GM23248 (cell line): ENCODE results near the gene COL18A1. TPM values are rescaled to one million over a fixed set of nuclear protein-coding genes. Genes with fewer than 3 reads are reported as not detected.
A peak's percentile ranks its signal among the peaks of the same experiment; 100 is the strongest.

Source experiments
- DNase-seq: peaks from one replicate; pipeline ENCODE4 v3.0.0-alpha.2; 2015
- H2AFZ ChIP-seq: fragments of 200-600 bp; sonication (generic); 2 replicates; pipeline ENCODE4 v1.6.1; 2016; ENCODE audit warnings: antibody characterized with exemption
- H3F3A ChIP-seq: fragments of 200-600 bp; sonication (generic); 2 replicates; pipeline ENCODE4 v1.6.1; 2016; ENCODE audit warnings: mild to moderate bottlenecking, antibody characterized with exemption, mixed run types; ENCODE audit not compliant: insufficient read depth
- H3K27ac ChIP-seq: fragments of 200-600 bp; sonication (generic); 2 replicates; pipeline ENCODE4 v1.5.1; 2016; ENCODE audit warnings: mild to moderate bottlenecking
- H3K27me3 ChIP-seq: fragments of 200-600 bp; sonication (generic); replicated peaks from 2 replicates; pipeline ENCODE4 v1.6.1; 2016; ENCODE audit warnings: mild to moderate bottlenecking; ENCODE audit not compliant: insufficient read depth
- H3K36me3 ChIP-seq: fragments of 200-600 bp; sonication (generic); 2 replicates; pipeline ENCODE4 v1.6.1; 2016; ENCODE audit warnings: low read depth, mild to moderate bottlenecking
- H3K4me1 ChIP-seq: fragments of 200-600 bp; sonication (generic); 2 replicates; pipeline ENCODE4 v1.6.1; 2016; ENCODE audit warnings: mild to moderate bottlenecking; ENCODE audit not compliant: insufficient read depth
- H3K4me2 ChIP-seq: fragments of 200-600 bp; sonication (generic); one replicate; pipeline ENCODE4 v1.6.1; 2016; ENCODE audit warnings: mild to moderate bottlenecking; ENCODE audit not compliant: unreplicated experiment
- H3K4me3 ChIP-seq: fragments of 200-600 bp; sonication (generic); 2 replicates; pipeline ENCODE4 v1.5.1; 2016; ENCODE audit warnings: mild to moderate bottlenecking
- H3K79me2 ChIP-seq: fragments of 200-600 bp; sonication (generic); 2 replicates; pipeline ENCODE4 v1.6.1; 2016; ENCODE audit warnings: mild to moderate bottlenecking; ENCODE audit not compliant: insufficient read depth
- H3K9ac ChIP-seq: fragments of 200-600 bp; sonication (generic); 2 replicates; pipeline ENCODE4 v1.6.1; 2016; ENCODE audit warnings: mild to moderate bottlenecking
- H3K9me2 ChIP-seq: fragments of 200-600 bp; sonication (generic); 2 replicates; pipeline ENCODE4 v1.6.1; 2016; ENCODE audit warnings: mixed run types, mild to moderate bottlenecking, moderate library complexity; ENCODE audit not compliant: insufficient read depth
- H3K9me3 ChIP-seq: fragments of 200-600 bp; sonication (generic); one replicate; pipeline ENCODE4 v1.6.1; 2017; ENCODE audit warnings: low read depth
- H4K20me1 ChIP-seq: fragments of 200-600 bp; sonication (generic); 2 replicates; pipeline ENCODE4 v1.6.0; 2016; ENCODE audit not compliant: insufficient read depth
- EZH2 ChIP-seq: fragments of 200-600 bp; sonication (generic); IDR thresholded peaks from 2 replicates; pipeline ENCODE4 v1.6.1; 2018; ENCODE audit warnings: antibody characterized with exemption, mild to moderate bottlenecking; ENCODE audit not compliant: insufficient read depth, poor library complexity, severe bottlenecking
- EZH2phosphoT487 ChIP-seq: fragments of 200-600 bp; sonication (generic); IDR thresholded peaks from 2 replicates; pipeline ENCODE4 v1.6.1; 2018; ENCODE audit warnings: antibody characterized with exemption, moderate library complexity, mild to moderate bottlenecking, low read depth; ENCODE audit not compliant: insufficient read depth
- WGBS, 2 experiments: methylation state at CpG; one replicate each; pipeline ENCODE4 v1.1.6; 2015 to 2017; ENCODE audit warnings: low lambda C conversion rate in 2 of 2, low coverage in 1 of 2; ENCODE audit errors: missing lambda C conversion rate in 2 of 2; 5-methylcytosine and 5-hydroxymethylcytosine counted together
- in situ Hi-C: fragments of 300-500 bp; cut with MboI; formaldehyde crosslinking; loops from 2 replicates; pipeline ENCODE4 v1.15.0; 2020
- polyA plus RNA-seq: library from polyadenylated mRNA; unstranded; fragments of >200 nt; fragmentation: Nextera tagmentation; extraction: Ambion mirVana; gene quantifications from 2 replicates; pipeline ENCODE4 v1.2.1, GENCODE V29; 2016
- total RNA-seq: library from RNA; depleted of rRNA; stranded (reverse); fragments of >200 nt; shearing (Covaris generic); gene quantifications from 2 replicates; pipeline ENCODE4 v1.2.3, GENCODE V29; 2014

Gene COL18A1
- total and polyA plus RNA-seq, 2 experiments from 2014 or later, result 1.7 to 30.5 TPM

GRCh38 chr21:45363921-45364467, 41.0 kb upstream of the COL18A1 start:
- H3K27ac ChIP-seq, result peak overlapping the region; percentile 95
- H3K36me3 ChIP-seq, result no peaks in the 10 kb centered on the region
- in situ Hi-C loops, result no loop called here
- no peak for TF ChIP-seq EZH2
- no peak for TF ChIP-seq EZH2phosphoT487
- H3K4me3 ChIP-seq, result peak overlapping the region; percentile 42
- H3K79me2 ChIP-seq, result no peaks in the 10 kb centered on the region
- 0 out of 2 replicates have a peak, but pooled peaks cover 5% of the 10 kb centered on the region for H3F3A ChIP-seq
- H3K9me2 ChIP-seq, result no peaks in the 10 kb centered on the region
- peaks cover 23% of the 10 kb centered on the region for H3K4me1 ChIP-seq
- peak overlapping the region; percentile 67 for H2AFZ ChIP-seq
- H3K4me2 ChIP-seq, result peak overlapping the region; percentile 79
- H3K9me3 ChIP-seq, result no peaks in the 10 kb centered on the region
- peak overlapping the region; percentile 82 for H3K9ac ChIP-seq
- no peaks in the 10 kb centered on the region for H3K27me3 ChIP-seq
- no peaks in the 10 kb centered on the region for H4K20me1 ChIP-seq
- DNase-seq, result peak; percentile 99
- WGBS, 2 experiments, result 6% methylated on average over 19 of the region's 19 CpGs

- Histone ChIP-seq H3K4me3 (peak overlapping the region; percentile 42), H3K4me2 (peak overlapping the region; percentile 79), H3K4me1 (peaks cover 23% of the 10 kb centered on the region), H3K36me3 (no peaks in the 10 kb centered on the region), H3K27ac (peak overlapping the region; percentile 95), H4K20me1 (no peaks in the 10 kb centered on the region), H3K27me3 (no peaks in the 10 kb centered on the region), H3K79me2 (no peaks in the 10 kb centered on the region), H3K9me2 (no peaks in the 10 kb centered on the region), H3K9ac (peak overlapping the region; percentile 82), H2AFZ (peak overlapping the region; percentile 67), H3K9me3 (no peaks in the 10 kb centered on the region), H3F3A (0 out of 2 replicates have a peak, but pooled peaks cover 5% of the 10 kb centered on the region)
- WGBS, 2 experiments, result 23 to 24% methylated on average over 26 to 29 of the region's 29 CpGs
- TF ChIP-seq EZH2phosphoT487, result no peak
- no peak for TF ChIP-seq EZH2
- in situ Hi-C loops, result no loop called here
- DNase-seq, result peak; percentile 70
Measured at GRCh38 chr21:45364468-45365185, 40.3 kb upstream of the COL18A1 start.

- TF ChIP-seq EZH2 (no peak), EZH2phosphoT487 (no peak)
- H3K4me3 ChIP-seq, result no peak overlapping the region
- H3K9me3 ChIP-seq, result no peaks in the 10 kb centered on the region
- H3K4me2 ChIP-seq, result no peak overlapping the region
- H2AFZ ChIP-seq, result no peak overlapping the region
- DNase-seq, result no peak
- peak overlapping the region; percentile 95 for H3K27ac ChIP-seq
- no peaks in the 10 kb centered on the region for H3K9me2 ChIP-seq
- H3K36me3 ChIP-seq, result no peaks in the 10 kb centered on the region
- H3F3A ChIP-seq, result 0 out of 2 replicates have a peak, but pooled peaks cover 5% of the 10 kb centered on the region
- no peaks in the 10 kb centered on the region for H3K27me3 ChIP-seq
- H4K20me1 ChIP-seq, result no peaks in the 10 kb centered on the region
- H3K9ac ChIP-seq, result peak overlapping the region; percentile 82; the same call in 1 of the 2 replicates
- in situ Hi-C loops, result no loop called here
- H3K4me1 ChIP-seq, result peaks cover 23% of the 10 kb centered on the region
- 91 to 92% methylated on average over 20 to 21 of the region's 25 CpGs for WGBS, 2 experiments
- H3K79me2 ChIP-seq, result no peaks in the 10 kb centered on the region
Measured at GRCh38 chr21:45365186-45365607, 39.8 kb upstream of the COL18A1 start.

GRCh38 chr21:45365608-45366241, 39.2 kb upstream of the COL18A1 start:
- Histone ChIP-seq H4K20me1 (no peaks in the 10 kb centered on the region), H3K36me3 (no peaks in the 10 kb centered on the region), H3K4me3 (no peak overlapping the region), H3K9me2 (no peaks in the 10 kb centered on the region), H3F3A (0 out of 2 replicates have a peak, but pooled peaks cover 5% of the 10 kb centered on the region), H3K9ac (no peak overlapping the region), H3K4me1 (peaks cover 23% of the 10 kb centered on the region), H3K27me3 (no peaks in the 10 kb centered on the region), H3K79me2 (no peaks in the 10 kb centered on the region), H3K9me3 (no peaks in the 10 kb centered on the region), H3K27ac (0 out of 2 replicates have a peak overlapping the region, but pooled peaks have one; percentile 95), H2AFZ (no peak overlapping the region), H3K4me2 (no peak overlapping the region)
- whole genome bisulfite sequencing, 2 experiments, result 92% methylated on average over 26 of the region's 26 CpGs
- DNase-seq, result peak; percentile 38
- in situ Hi-C loops, result no loop called here
- no peak for TF ChIP-seq EZH2phosphoT487
